Peyer's patch (tissue), 4 donors: ENCODE data around the gene SGMS2. TPM values are rescaled to one million over a fixed set of nuclear protein-coding genes. Genes with fewer than 3 reads are reported as not detected.
"Not testable (repeated sequence)": the region's sequence is repeated elsewhere in the genome, so short reads cannot be mapped to it uniquely, and the experiment has no call there.

Source experiments
- DNase-seq, 3 donors: peaks; one replicate each; pipeline ENCODE4 v3.0.0-alpha.2; 2017 to 2019
- H3K27ac ChIP-seq, 4 donors: fragments of 200-600 bp; sonication (generic); one replicate each; pipeline ENCODE4 v1.5.1; 2016 to 2019
- H3K27me3 ChIP-seq, 2 donors: fragments of 200-600 bp; sonication (generic); one replicate each; pipeline ENCODE4 v1.5.1; 2019
- H3K36me3 ChIP-seq, 3 donors: fragments of 200-600 bp; sonication (generic); one replicate each; pipeline ENCODE4 v1.5.1; 2016 to 2019
- H3K4me1 ChIP-seq, 4 donors: fragments of 200-600 bp; sonication (generic); one replicate each; pipeline ENCODE4 v1.5.1; 2016 to 2019
- H3K4me3 ChIP-seq, 4 donors: fragments of 200-600 bp; sonication (generic); 1 replicate in 3 of 4; 2 replicates in 1 of 4; pipeline ENCODE4 v1.5.1; 2016 to 2019; ENCODE audit warnings: mild to moderate bottlenecking in 1 of 4
- H3K9me3 ChIP-seq, 4 donors: fragments of 200-600 bp; sonication (generic); one replicate each; pipeline ENCODE4 v1.5.1; 2016 to 2019; ENCODE audit warnings: mild to moderate bottlenecking in 1 of 4
- CTCF ChIP-seq, 6 experiments: fragments of 450-650 bp in 4 of 6; fragments of 200-600 bp in 2 of 6; sonication (generic) in 1 of 6; IDR thresholded peaks; one replicate each; pipeline ENCODE4 v1.5.1; 2017 to 2019; ENCODE audit warnings: antibody characterized with exemption in 6 of 6, mild to moderate bottlenecking in 3 of 6, moderate library complexity in 1 of 6
- POLR2A ChIP-seq, 2 donors: fragments of 450-650 bp; IDR thresholded peaks; one replicate each; pipeline ENCODE4 v1.5.1; 2017; ENCODE audit warnings: antibody characterized with exemption in 2 of 2, mild to moderate bottlenecking in 2 of 2, moderate library complexity in 2 of 2
- total RNA-seq, 4 donors: library from RNA; depleted of rRNA; stranded (reverse); fragments of >200 nt; gene quantifications; one replicate each; pipeline ENCODE4 v1.1.0, GENCODE V29; 2016

Gene SGMS2
- total RNA-seq, 4 donors from 2014 or later: 40.4 to 350 (median 254) TPM

GRCh38 chr4:107913283-107913899 lies 88.7 kb downstream of the SGMS2 start:
- H3K27me3 ChIP-seq: no peaks in the 10 kb centered on the region
- peak in 1 of 3 donors; percentile 55 for DNase-seq

GRCh38 chr4:107915220-107915619 lies 90.5 kb downstream of the SGMS2 start:
- DNase-seq: no peak
- no peak overlapping the region for H3K27ac ChIP-seq
- no peak for TF ChIP-seq POLR2A (IDR thresholded peaks at IDR 0.05)
- TF ChIP-seq CTCF (IDR thresholded peaks at IDR 0.05): no peak
- no peaks in the 10 kb centered on the region for H3K4me1 ChIP-seq
- no peaks in the 10 kb centered on the region for H3K27me3 ChIP-seq
- no peak overlapping the region for H3K4me3 ChIP-seq
- H3K9me3 ChIP-seq: no peaks in the 10 kb centered on the region
- H3K36me3 ChIP-seq: peaks cover 0 to 10% (median 0%) of the 10 kb centered on the region in 3 donors

More at GRCh38 chr4:107913283-107913899, 88.7 kb downstream of the SGMS2 start:
- Histone ChIP-seq H3K4me3 (no peak overlapping the region), H3K9me3 (no peaks in the 10 kb centered on the region), H3K27ac (no peak overlapping the region), H3K36me3 (peaks cover 0 to 15% (median 0%) of the 10 kb centered on the region in 3 donors), H3K4me1 (no peaks in the 10 kb centered on the region)
- TF ChIP-seq CTCF (IDR thresholded peaks at IDR 0.05): peak; percentile 68 to 95 (median 90)
- no peak for TF ChIP-seq POLR2A (IDR thresholded peaks at IDR 0.05)

- TF ChIP-seq POLR2A (IDR thresholded peaks at IDR 0.05) (no peak), CTCF (IDR thresholded peaks at IDR 0.05) (no peak)
Measured at GRCh38 chr4:107916623-107917022, 91.9 kb downstream of the SGMS2 start.

GRCh38 chr4:107917500-107917899 lies 92.8 kb downstream of the SGMS2 start:
- Histone ChIP-seq H3K4me3 (no peak overlapping the region), H3K4me1 (no peaks in the 10 kb centered on the region), H3K27me3 (no peaks in the 10 kb centered on the region), H3K36me3 (no peaks in the 10 kb centered on the region), H3K27ac (no peak overlapping the region), H3K9me3 (peaks cover 0 to 7% (median 0%) of the 10 kb centered on the region in 4 donors)
- TF ChIP-seq CTCF (IDR thresholded peaks at IDR 0.05) (no peak), POLR2A (IDR thresholded peaks at IDR 0.05) (no peak)
- no peak for DNase-seq

More at GRCh38 chr4:107916623-107917022, 91.9 kb downstream of the SGMS2 start:
- peaks cover 0 to 7% (median 0%) of the 10 kb centered on the region in 4 donors for H3K9me3 ChIP-seq
- H3K27me3 ChIP-seq: no peaks in the 10 kb centered on the region
- H3K27ac ChIP-seq: no peak overlapping the region
- no peaks in the 10 kb centered on the region for H3K4me1 ChIP-seq
- no peak overlapping the region for H3K4me3 ChIP-seq
- no peak for DNase-seq
- H3K36me3 ChIP-seq: no peaks in the 10 kb centered on the region

- no peak for DNase-seq
- Histone ChIP-seq H3K4me1 (no peaks in the 10 kb centered on the region), H3K36me3 (no peaks in the 10 kb centered on the region), H3K4me3 (no peak overlapping the region), H3K27me3 (no peaks in the 10 kb centered on the region), H3K27ac (no peak overlapping the region), H3K9me3 (peaks cover 0 to 7% (median 0%) of the 10 kb centered on the region in 4 donors)
- TF ChIP-seq CTCF (IDR thresholded peaks at IDR 0.05): no peak
- no peak for TF ChIP-seq POLR2A (IDR thresholded peaks at IDR 0.05)
Measured at GRCh38 chr4:107922486-107923473, 98.0 kb downstream of the SGMS2 start.

- H3K4me1 ChIP-seq, H3K27me3 ChIP-seq, H3K4me3 ChIP-seq, H3K36me3 ChIP-seq, H3K9me3 ChIP-seq, DNase-seq, H3K27ac ChIP-seq: not testable (repeated sequence)
Measured at GRCh38 chr4:107925713-107926112, 101.0 kb downstream of the SGMS2 start.

GRCh38 chr4:107926875-107927274 lies 102.1 kb downstream of the SGMS2 start:
- DNase-seq: peak in 2 of 3 donors; percentile 53 to 56
- H3K36me3 ChIP-seq, H3K27ac ChIP-seq, H3K9me3 ChIP-seq, H3K4me3 ChIP-seq, H3K27me3 ChIP-seq, H3K4me1 ChIP-seq: not testable (repeated sequence)
